HG02642 (cell line): ENCODE data around the gene IGDCC3.
A peak's percentile ranks its signal among the peaks of the same experiment; 100 is the strongest.

Experiments
- ATAC-seq: cut with Tn5 transposase; IDR thresholded peaks from one replicate; pipeline ENCODE4 v1.9.1; 2021; ENCODE audit warnings: mild to moderate bottlenecking; ENCODE audit not compliant: unreplicated experiment, poor library complexity

Gene IGDCC3

DNA sequence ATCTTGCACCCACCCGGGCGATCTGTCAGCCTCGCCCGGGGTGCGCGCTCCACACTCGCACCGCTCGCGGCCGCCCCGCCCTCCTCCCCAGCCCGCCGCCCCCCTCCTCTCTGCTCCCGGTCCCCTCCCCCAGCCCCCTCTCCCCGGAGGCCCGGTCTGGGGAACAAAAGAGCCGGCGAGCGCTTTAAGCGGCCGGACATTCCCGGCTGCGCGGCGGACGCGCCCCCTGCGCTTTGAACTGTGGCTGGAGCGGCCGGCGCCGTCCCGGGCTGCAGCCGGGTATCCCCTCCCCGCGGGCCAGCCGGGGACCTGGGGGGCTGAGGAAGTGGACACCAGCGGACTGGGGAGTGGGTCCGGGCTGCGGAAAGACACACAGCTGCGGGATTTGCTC lies at the start of gene IGDCC3:
Gene IGDCC3, minus strand, starts transcription at position 27 of the 391 bp plus-strand sequence. CDS start 214 bp downstream, outside the sequence.
- ATAC-seq, result no peak

DNA sequence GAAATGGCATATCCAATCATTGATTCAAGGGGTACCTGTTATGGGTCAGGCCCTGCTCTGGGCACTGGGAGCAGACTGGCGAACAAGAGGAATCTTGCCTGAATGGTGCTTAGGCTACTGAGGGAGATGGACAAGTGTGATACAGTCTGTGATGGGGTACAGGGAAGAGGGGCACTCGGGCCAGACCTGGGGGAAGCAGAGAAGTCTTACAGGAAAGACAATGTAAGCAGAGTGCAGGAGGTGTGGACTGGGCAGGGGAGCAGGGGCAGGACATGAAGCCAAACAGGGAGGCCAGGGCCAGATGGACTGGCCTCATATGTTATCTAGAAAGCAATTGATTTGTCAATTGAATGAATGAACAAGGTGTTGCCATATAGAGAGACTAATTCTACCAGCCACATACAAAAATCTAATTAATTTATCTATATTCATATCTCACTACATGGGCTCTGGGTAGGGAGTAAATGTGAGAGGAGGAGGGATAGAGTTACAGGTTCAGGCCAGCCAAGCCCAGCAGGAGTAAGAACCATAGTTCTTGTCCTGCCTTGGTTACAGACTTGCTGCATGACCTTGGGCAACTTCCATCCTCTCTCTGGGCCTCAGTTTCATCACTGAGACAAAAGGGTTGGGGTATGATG lies 48.5 kb upstream of the IGDCC3 start:
- no peak for ATAC-seq

DNA sequence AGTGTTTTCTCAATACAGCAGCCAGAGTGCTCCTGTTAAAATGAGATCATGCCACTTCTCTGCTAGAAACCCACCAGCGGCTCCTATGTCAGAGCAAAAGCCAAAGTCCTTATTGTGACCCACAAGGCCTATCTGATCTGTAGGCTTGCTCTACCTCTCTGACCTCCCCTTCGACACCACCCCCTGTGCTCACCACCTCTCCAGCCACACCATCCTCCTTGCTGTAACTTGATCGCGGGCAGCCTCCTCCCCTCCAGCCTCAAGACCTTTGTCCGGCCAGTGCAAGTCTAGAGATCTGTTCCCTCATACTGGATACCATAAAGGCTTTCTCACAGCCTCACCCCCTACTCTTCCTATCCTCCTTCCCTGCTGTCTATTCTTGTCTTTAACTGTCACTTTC lies 46.9 kb upstream of the IGDCC3 start:
- no peak for ATAC-seq

DNA sequence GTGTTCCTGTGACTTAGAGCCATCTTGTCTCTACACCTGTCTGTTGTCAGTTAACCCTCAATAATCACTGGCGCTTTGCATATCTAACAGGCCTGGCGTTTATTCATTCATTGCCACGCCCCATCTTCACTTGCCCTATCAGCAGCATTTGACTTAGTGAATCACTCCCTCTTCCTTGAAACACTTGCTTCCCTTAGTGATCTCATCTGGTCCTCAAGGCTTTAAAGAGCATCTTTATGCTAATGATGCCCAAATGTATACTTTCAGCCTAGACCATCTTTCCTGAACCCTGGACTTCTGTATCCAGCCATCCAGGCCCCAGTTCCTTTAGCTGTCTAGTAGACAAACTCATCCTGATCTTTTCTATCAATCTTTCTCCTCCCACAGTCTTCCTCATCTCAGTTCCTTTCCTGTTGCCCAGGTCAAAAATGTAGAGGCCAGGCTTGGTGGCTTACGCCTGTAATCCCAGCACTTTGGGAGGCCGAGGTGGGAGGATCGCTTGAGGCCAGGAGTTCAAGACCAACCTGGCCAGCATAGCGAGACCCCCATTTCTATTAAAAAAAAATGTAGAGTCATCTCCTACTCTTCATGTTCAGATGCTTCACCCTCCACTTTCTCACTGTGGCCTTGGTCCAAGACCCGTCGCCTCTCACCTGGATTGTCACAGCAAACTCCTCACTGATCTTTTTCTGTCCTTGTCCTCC lies 46.3 kb upstream of the IGDCC3 start:
- ATAC-seq, result no peak

DNA sequence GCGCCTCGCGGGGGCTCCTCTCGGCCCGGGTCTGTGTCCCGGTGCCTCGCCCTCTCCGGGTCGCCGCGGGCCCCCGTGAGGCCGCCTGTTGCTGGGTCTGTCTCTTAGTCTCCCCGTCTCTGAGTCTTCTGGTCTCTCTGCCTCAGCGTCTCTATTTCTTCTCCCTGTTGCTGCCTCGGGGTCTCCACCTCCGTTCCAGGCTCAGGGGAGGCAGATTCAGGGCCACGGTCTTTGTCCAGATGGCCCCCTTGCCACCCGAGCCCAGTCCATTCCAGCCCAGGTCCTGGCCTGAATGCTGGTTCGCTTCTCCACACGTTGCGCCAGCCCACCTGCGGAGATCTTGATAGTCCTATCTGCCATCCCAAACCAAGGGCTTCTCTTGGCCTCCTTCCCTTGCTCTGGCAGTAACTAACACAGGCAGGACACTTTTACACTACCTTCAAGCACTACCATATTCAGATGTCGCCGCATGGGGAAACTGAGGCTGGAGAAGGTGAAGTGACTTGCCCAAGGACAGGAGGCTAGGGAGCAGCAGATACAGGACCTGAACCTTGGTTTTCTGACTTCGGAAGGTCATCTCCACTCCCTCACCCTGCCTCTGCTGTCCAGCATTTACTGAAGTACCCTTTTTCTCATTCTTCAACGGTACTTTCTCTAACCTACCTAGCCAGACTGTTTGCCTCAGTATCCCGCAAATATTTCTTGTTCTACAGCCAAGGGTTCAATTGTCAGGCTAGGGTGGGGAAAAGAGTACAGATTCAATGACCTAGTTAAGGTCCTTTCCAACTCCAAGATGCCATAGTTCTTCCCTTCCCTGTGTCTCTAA lies 45.6 kb upstream of the IGDCC3 start:
- ATAC-seq, result no peak

DNA sequence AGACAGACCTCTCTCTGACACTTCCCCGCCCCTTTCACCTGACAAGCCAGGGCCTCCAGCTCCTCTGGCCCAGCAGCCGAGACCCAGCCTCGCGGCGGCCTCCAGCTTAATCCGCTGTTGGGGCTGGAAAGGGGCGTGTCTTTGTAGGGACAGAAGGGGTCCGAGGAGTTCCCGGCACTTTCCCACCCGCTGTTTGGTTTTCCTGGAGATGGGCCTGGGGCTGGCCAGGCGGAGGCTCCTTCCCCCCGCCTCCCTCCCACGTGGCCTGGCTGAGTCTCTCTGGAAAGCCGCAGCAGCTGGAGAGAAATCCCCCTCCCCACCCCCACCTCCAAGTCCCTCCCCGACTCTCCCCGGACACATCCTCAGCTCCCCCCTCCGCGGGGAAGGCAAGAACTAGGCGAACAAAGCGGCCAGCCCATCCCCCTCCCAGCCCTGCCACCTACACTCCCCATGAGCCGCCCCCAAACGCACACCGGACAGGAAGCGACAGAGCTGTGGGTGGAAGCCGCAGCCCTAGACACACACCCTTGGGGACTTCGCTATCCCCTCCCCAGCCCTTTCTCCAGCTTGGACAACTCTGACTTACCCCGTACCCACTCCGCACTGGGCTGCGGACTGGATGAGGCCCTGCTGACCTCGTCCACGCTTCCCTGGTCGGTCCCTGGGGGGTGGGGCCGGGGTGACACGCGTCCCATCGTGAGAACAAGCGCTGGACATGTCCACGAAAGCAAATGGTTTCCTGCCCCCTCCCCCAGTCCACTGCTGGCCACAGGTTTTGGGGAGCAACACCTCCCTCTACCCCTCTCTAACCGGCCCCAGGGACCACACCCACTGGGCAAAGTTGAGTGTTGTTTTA lies 43.8 kb upstream of the IGDCC3 start:
- no peak for ATAC-seq

DNA sequence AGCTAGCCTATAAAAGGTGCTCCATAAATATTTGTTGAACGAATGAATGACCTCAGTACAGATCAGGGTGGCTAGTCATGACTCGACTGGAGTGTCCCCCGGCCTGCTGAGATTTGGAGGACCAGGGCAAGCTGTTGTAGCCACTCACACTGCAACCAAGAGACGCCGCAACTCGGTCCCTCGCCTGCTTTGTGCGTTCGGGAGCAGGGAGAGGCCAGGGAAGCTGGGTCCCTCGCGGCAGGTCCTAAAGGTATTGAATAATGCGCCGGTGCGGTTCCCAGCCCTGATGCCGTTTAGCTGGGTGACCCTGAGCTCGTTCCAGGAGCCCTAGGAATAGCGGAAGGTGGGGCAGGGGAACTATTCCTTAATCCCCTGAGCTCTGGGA lies 43.2 kb upstream of the IGDCC3 start:
- no peak for ATAC-seq

DNA sequence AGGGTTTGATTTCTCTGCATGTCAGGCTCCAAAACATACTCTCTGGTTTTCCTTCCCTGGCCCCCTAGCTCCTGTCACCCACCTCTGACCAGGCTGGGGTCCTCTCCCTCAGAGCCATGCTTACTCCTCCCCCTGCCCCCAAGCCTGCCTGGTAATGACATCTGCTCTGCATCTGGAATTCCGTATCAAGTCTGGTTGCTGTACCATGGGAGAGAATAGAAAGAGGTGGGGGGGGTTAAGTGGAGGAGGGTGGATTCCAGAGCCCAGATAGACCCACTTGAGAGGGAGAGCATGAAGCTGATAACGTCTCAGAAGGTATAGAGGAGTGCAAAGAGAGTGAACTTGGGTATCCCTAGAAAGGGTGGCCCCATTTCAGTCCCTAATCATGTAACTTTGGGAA lies 40.8 kb upstream of the IGDCC3 start:
- ATAC-seq, result no peak

DNA sequence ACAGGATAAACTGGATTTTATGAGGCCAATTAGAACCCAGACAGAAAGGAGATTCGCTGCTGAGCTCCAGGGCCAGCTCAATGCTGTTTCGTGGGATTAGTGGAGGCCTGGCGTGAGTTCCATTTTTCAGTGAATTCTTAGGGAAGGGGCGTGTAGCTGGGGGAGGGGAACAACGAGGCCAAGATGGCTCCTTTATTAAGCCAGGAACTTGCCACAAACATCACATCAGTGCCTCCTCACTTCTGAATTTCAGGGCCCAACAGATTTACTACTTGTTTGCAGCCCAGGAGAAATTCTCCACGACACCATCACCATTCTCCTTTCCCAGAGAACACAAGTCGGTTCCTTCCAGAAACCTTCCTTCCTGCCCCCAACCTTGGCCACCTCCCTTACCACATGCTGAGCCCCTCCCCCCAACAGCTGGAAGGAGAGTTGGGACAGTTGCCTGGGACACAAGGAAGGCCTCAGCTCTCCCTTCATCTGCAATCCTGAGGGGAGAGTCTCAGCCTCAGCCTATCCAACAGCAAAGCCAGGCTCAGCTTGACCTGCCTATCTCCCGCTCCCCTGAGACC lies 39.1 kb upstream of the IGDCC3 start:
- no peak for ATAC-seq

DNA sequence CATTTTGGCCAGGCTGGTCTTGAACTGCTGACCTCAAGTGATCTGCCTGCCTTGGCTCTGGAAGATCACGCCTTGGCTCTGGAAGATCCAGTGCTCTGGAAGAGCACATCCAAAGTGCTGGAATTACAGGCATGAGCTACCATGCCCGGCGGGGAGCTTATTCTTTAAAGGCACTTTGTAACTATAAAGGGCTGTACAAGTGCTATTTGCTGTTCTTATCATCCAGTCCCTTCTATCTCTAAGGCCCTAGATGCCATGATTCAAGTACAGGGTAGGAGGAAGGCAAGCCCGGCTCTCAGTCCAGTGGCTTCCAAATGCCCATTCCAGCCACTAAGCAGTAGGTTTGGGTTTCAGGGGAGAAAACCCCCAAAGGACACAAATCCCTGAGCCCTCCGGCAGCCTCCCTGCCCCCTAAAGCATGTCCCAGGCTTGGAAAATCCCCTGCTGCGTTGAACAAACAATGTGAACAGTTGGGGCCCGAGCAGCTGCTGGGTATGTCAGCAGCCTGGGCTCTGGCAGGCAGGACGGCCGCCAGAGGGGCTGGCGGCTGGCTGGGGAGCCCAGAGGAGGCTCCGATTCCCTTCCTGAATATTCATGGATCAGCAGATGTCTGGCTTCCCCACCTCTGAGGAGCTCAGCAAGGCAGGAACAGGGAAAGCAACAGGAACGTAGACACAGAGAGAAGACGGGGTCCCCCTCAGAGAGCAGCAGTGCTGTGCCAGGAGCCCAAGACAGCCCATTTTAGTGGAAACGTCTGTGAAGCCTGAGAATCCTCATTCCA lies 37.2 kb upstream of the IGDCC3 start:
- no peak for ATAC-seq

DNA sequence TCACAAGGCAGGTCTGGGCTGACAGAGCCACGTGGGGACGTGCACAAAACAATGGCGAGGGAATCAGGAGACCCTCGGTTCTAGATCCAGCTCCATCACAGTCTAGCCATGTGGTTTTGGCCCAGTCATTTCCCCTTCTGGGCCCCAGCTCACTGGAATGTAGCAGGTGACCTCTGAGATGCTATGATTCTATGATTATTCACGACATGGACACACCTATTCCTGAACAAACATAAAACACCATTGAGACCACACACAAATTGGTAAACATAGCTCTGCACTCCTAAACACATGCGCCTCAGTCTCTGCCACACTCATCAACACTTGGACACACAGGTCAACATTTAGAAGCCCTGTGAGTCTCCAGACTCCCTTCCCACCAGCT lies 36.0 kb upstream of the IGDCC3 start:
- ATAC-seq, result no peak

DNA sequence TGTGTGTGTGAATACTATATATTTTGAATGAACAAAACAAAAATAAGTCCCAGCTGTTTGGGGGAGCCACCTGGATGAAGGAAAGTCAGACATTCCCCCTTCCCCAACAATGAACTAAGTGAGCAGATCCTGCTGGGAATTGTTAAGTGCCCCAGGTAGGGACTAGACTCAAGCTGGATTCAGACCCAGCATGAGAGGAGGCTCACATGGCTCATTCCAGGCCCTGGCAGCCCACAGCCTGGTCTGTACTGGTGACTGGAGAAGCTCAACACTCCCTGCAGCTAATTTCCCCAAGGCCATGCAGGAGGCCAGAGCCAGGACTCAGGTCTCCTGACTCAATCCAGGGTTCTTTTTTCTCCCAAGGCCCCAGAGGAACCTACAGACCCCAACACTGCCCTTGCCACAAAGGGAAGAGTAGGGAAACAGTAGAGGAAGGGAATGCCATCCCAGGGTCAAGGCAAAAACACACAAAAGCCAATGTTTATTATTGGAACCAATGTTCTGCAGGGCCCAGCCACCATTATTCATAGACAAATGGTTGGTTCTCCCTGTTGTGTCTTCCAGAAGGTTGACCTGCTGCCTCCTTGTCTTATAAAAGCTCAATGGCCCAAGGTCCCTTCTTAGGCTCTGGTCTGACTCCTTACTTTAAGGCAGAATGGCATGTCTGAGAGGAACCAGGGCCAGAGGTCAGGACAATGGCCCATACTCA lies 35.4 kb upstream of the IGDCC3 start:
- no peak for ATAC-seq

DNA sequence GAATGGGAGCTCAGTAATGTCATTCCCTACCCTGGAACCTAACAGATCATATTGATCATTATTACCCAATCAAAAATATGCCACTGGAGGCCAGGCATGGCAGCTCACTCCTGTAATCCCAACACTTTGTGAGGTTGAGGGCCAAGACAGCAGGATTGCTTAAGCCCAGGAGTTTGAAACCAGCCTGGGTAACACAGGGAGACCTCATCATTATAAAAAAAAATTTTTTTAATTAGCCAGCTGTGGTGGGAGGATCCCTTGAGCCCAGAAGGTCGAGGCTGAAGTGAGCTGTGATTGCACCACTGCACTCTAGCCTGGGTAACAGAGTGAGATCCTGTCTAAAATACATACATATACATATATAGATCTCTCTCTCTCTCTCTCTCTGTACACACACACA lies 34.8 kb upstream of the IGDCC3 start:
- no peak for ATAC-seq

DNA sequence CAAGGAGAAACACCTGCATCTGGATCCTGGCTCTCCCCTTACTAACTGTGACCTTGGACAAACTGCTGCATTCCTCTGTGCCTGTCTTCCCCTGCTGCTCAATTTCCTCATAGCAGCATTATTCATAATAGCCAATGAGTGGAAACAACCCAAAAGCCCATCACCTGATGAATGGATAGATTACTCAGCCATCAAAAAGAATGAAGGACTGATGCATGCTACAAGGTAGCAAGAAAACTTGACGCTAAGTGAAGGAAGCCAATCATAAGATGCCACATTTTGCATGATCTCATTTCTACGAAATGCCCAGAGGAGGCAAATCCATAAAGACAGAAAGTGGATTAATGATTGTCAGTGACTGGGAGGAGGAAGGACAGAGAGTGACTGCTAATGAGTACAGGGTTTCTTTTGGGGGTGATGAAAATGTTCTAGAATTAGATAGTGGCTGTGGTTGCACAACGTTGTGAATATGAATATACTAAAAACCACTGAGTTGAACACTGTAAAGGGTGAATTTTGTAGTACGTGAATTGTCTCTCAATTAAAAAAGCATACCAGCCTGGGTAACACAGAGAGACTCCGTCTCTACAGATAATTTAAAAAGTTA lies 33.8 kb upstream of the IGDCC3 start:
- ATAC-seq, result no peak

DNA sequence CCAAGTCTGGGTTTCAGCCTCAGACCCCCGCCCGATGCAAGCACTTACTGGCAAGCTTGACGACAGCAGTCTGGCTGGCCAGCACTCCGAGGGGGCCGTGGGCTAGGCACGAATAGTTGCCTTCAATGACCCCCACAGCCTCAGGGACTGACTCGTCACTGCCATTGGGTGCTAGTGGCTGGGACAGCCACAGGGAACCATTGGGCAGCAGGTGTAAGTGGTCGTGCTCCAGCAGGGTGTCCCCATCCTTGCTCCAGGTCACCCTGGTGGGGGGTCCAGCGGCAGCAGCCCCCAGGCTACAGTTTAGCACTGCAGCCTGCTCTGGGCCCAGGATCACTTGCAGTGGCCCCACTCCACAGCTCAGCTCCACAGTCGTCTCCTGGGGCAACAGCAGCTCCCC lies 33.2 kb upstream of the IGDCC3 start:
- ATAC-seq, result no peak

DNA sequence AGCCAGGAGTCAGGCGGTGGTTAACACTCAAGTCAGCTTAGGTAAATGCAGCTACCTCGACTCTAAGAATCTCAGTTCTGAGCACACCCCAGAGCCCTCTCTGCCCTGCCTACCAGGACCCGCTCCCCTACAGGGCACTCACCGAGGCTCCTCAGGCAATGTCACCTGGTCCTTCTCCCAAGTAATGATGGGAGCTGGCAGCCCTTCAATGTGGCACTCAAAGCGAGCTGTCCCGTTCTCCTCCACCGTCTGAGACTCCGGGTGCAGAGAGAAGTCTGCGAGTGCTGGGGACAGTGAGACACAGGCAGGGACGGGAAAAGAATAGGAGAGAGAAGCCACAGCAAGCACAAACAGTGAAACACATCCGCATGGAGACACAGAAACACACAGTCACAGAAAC lies 32.2 kb upstream of the IGDCC3 start:
- ATAC-seq, result no peak

DNA sequence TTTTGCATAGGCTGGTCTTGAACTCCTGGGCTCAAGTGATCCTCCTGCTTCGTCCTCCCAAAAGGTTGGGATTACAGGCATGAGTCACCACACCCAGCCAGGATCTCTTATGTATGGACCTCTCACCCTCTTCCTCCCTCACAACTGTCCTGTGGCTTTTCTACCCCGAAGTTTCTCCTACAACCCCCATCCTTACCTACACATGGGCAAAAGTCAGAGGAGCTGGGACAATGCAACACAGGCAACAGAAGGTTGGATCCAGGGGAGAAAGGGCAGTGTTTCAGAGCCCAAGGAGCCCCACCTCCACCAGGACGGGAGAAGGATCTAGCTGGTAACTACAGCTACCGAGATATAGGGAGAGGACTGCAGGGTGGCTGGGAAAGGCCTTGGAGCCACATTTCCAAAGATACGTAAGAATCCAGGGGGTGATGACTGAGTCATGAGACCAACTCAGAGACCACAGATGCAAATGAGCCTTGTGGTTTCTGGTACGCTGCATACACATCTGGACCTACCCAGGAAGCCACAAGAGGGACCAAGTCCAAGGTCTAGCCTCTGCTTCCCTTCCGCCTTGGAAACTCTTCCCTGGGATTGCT lies 31.3 kb upstream of the IGDCC3 start:
- peak; percentile 51 for ATAC-seq
